GM12873 (cell line): ENCODE data around the gene CDH5.

Source experiments
- CTCF ChIP-seq: IDR thresholded peaks from 2 replicates; pipeline ENCODE4 v1.5.1; 2012; ENCODE audit warnings: low read depth, mild to moderate bottlenecking, moderate library complexity, low read length, control low read depth; ENCODE audit not compliant: insufficient read depth; ENCODE audit errors: missing control alignments

The CDH5 gene

GRCh38 chr16:66406534-66407221 lies 40.2 kb downstream of the CDH5 start:
- peak; percentile 83 for TF ChIP-seq CTCF

GRCh38 chr16:66408163-66409048 lies 41.9 kb downstream of the CDH5 start:
- TF ChIP-seq CTCF: no peak

- TF ChIP-seq CTCF: no peak
These were observed 42.7 kb downstream of the CDH5 start for GRCh38 chr16:66409156-66409555.

GRCh38 chr16:66412182-66412581 lies 45.7 kb downstream of the CDH5 start:
- TF ChIP-seq CTCF: no peak

GRCh38 chr16:66414891-66415290 lies 48.4 kb downstream of the CDH5 start:
- no peak for TF ChIP-seq CTCF

GRCh38 chr16:66416136-66416535 lies 49.6 kb downstream of the CDH5 start:
- TF ChIP-seq CTCF: no peak

- no peak for TF ChIP-seq CTCF
These were observed 50.6 kb downstream of the CDH5 start for GRCh38 chr16:66416939-66417700.
